Ishikawa (cell line): ENCODE data around the gene LPP.

Source experiments
- CEBPB ChIP-seq: IDR thresholded peaks from 2 replicates; pipeline ENCODE4 v1.6.1; 2012
- CREB1 ChIP-seq: IDR thresholded peaks from 2 replicates; pipeline ENCODE4 v1.6.1; 2012; ENCODE audit warnings: low read depth
- EGR1 ChIP-seq: IDR thresholded peaks from 2 replicates; pipeline ENCODE4 v1.6.1; 2012
- EP300 ChIP-seq: IDR thresholded peaks from 2 replicates; pipeline ENCODE4 v1.6.1; 2012; ENCODE audit warnings: borderline replicate concordance
- FOXM1 ChIP-seq: IDR thresholded peaks from 2 replicates; pipeline ENCODE4 v1.6.1; 2012; ENCODE audit warnings: low read depth, borderline replicate concordance
- NFIC ChIP-seq: IDR thresholded peaks from 2 replicates; pipeline ENCODE4 v1.6.1; 2012
- RAD21 ChIP-seq: IDR thresholded peaks from 2 replicates; pipeline ENCODE4 v1.6.1; 2012; ENCODE audit warnings: low read depth
- TAF1 ChIP-seq: IDR thresholded peaks from 2 replicates; pipeline ENCODE4 v1.6.1; 2012; ENCODE audit warnings: low read depth, mild to moderate bottlenecking
- TCF12 ChIP-seq: IDR thresholded peaks from 2 replicates; pipeline ENCODE4 v1.6.1; 2012; ENCODE audit warnings: low read depth
- TEAD4 ChIP-seq: IDR thresholded peaks from 2 replicates; pipeline ENCODE4 v1.6.1; 2012
- YY1 ChIP-seq: IDR thresholded peaks from 2 replicates; pipeline ENCODE4 v1.6.1; 2012; ENCODE audit warnings: low read depth
- ZBTB7A ChIP-seq: IDR thresholded peaks from 2 replicates; pipeline ENCODE4 v1.6.1; 2012; ENCODE audit warnings: low read depth
- TF ChIP-seq, protein P1 (sequence below): IDR thresholded peaks from 2 replicates; pipeline ENCODE4 v1.6.1; 2012
- TF ChIP-seq, protein P2 (sequence below): IDR thresholded peaks from 2 replicates; pipeline ENCODE4 v1.6.1; 2012; ENCODE audit warnings: low read depth, mild to moderate bottlenecking
- TF ChIP-seq, protein P3 (sequence below): IDR thresholded peaks from 2 replicates; pipeline ENCODE4 v1.6.1; 2012

LPP gene

DNA sequence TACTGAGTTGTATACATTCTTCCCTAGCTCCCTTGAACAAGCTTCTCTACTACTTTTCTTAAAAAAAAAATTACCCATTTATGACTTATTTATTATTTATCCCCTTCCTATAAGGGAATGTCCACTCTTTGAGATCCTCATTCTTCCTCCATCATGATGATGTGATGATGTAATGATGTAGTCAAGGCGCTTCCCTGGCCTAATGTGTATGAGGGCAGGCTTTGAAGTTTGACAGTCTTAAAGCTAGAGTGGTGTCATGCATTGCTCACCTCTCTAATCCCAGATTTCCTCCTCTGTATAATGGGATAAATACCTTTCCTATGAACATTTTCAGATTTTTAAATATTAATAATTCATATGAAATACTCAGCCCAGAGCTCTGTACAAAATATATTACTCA is 531.8 kb downstream of the LPP start:
- TF ChIP-seq CREB1 (no peak), TEAD4 (no peak), CEBPB (no peak), FOXM1 (no peak), EP300 (no peak), TAF1 (no peak), EGR1 (no peak), YY1 (no peak)
- TF ChIP-seq, protein P1, sequence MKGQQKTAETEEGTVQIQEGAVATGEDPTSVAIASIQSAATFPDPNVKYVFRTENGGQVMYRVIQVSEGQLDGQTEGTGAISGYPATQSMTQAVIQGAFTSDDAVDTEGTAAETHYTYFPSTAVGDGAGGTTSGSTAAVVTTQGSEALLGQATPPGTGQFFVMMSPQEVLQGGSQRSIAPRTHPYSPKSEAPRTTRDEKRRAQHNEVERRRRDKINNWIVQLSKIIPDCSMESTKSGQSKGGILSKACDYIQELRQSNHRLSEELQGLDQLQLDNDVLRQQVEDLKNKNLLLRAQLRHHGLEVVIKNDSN, result no peak
- TF ChIP-seq, protein P2, sequence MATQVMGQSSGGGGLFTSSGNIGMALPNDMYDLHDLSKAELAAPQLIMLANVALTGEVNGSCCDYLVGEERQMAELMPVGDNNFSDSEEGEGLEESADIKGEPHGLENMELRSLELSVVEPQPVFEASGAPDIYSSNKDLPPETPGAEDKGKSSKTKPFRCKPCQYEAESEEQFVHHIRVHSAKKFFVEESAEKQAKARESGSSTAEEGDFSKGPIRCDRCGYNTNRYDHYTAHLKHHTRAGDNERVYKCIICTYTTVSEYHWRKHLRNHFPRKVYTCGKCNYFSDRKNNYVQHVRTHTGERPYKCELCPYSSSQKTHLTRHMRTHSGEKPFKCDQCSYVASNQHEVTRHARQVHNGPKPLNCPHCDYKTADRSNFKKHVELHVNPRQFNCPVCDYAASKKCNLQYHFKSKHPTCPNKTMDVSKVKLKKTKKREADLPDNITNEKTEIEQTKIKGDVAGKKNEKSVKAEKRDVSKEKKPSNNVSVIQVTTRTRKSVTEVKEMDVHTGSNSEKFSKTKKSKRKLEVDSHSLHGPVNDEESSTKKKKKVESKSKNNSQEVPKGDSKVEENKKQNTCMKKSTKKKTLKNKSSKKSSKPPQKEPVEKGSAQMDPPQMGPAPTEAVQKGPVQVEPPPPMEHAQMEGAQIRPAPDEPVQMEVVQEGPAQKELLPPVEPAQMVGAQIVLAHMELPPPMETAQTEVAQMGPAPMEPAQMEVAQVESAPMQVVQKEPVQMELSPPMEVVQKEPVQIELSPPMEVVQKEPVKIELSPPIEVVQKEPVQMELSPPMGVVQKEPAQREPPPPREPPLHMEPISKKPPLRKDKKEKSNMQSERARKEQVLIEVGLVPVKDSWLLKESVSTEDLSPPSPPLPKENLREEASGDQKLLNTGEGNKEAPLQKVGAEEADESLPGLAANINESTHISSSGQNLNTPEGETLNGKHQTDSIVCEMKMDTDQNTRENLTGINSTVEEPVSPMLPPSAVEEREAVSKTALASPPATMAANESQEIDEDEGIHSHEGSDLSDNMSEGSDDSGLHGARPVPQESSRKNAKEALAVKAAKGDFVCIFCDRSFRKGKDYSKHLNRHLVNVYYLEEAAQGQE, result no peak

DNA sequence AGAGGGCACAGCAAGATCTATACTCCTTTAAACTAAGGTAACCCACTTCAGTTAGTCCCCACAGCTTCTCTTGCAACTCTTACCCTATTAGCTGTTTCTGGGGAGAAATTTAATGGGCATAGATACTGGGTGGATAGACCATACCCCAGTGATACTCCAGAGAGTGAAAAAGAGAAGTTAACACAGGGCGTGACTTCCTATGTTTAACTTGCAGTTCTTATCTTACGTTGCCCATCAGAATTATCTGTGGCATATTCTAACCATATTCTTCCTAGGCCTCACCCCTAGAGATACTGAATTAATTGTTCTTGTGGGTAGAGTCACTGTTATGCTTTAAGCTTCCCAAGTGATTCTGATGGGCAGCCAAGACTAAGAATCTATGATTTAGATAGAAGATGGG is 532.4 kb downstream of the LPP start:
- TF ChIP-seq, protein P1, result no peak
- TF ChIP-seq RAD21 (no peak), EGR1 (no peak), ZBTB7A (no peak), TCF12 (no peak), CREB1 (no peak), YY1 (no peak), FOXM1 (no peak), CEBPB (no peak)

DNA sequence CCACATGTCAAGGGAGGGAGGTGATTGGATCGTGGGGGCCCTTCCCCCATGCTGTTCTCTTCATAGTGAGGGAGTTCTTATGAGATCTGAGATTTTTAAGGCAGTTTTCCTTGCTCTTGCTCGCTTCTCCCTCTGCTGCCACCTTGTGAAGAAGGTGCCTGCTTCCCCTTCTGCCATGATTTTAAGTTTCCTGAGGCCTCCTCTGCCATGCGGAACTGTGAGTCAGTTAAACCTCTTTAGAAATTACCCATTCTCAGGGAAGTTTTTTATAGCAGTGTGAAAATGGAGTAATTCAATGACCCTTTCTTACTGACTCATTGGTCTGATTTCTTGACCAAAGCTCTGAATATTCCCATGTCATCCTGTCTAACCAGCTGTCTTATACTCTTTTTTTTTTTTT is 533.4 kb downstream of the LPP start:
- peak; percentile 22; the same call in 1 of the 2 replicates for TF ChIP-seq RAD21
- TF ChIP-seq, protein P1, result no peak

DNA sequence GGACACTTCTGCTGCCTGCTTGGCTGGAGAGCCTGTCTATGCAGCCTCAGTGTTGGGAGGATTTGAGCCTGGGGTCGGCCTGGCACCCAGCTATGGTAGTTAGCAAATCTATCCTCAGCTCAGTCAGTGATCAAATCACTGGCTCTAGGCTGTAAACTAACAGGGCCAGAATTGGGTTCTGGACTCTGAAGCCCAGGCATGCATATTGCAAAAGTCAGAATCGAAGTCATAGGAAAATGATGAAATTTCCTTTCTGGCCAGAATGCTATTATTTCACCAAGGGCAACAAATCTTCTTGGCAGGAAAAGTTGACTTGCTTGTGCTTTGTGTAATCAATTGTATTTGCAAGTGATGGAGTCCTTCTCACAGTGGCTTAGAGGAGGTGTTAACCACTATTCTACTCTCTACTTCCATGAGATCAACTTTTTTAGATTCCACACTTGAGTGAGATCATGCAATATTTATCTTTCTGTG is 535.2 kb downstream of the LPP start:
- TF ChIP-seq CEBPB (no peak), ZBTB7A (no peak), EP300 (no peak), NFIC (no peak), RAD21 (no peak), TAF1 (no peak), YY1 (no peak), EGR1 (no peak), FOXM1 (no peak), TCF12 (no peak)
- TF ChIP-seq, protein P3, sequence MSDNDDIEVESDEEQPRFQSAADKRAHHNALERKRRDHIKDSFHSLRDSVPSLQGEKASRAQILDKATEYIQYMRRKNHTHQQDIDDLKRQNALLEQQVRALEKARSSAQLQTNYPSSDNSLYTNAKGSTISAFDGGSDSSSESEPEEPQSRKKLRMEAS, result no peak
- TF ChIP-seq, protein P1, result no peak
- TF ChIP-seq, protein P2, result no peak

DNA sequence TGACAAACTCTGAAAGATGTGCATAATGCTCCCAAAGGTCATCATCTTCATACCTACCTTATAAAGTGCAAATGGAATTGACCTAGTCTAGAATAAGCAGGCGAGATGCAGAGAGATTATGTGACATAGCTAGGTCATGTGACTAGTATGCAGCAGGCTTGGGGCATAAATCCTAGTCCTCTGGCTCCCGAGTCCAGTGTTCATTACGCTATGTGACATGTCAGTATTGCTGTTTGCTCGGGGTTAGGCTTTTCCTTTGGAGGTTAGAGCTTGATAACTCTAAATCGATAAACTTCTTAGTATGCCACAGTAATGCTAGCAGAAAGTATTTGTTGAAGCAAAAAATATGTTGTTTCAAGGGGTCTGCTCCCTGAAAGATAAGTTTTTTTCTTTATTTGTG is 536.1 kb downstream of the LPP start:
- TF ChIP-seq CEBPB, result no peak
- TF ChIP-seq, protein P1, result no peak
- no peak for TF ChIP-seq NFIC
- no peak for TF ChIP-seq TEAD4
- TF ChIP-seq EGR1, result no peak
- TF ChIP-seq, protein P2, result no peak
- TF ChIP-seq EP300, result no peak
- TF ChIP-seq TCF12, result no peak
- TF ChIP-seq CREB1, result no peak
- TF ChIP-seq FOXM1, result no peak
- TF ChIP-seq TAF1, result no peak
